GM12874 (cell line): ENCODE measurements around the gene RAD51B.

Source experiments
- TF ChIP-seq, protein P1 (sequence below): IDR thresholded peaks from 2 replicates; pipeline ENCODE4 v1.5.1; 2011; ENCODE audit warnings: low read depth, mild to moderate bottlenecking, control low read depth, low read length, moderate library complexity; ENCODE audit not compliant: insufficient read depth

RAD51B gene

DNA sequence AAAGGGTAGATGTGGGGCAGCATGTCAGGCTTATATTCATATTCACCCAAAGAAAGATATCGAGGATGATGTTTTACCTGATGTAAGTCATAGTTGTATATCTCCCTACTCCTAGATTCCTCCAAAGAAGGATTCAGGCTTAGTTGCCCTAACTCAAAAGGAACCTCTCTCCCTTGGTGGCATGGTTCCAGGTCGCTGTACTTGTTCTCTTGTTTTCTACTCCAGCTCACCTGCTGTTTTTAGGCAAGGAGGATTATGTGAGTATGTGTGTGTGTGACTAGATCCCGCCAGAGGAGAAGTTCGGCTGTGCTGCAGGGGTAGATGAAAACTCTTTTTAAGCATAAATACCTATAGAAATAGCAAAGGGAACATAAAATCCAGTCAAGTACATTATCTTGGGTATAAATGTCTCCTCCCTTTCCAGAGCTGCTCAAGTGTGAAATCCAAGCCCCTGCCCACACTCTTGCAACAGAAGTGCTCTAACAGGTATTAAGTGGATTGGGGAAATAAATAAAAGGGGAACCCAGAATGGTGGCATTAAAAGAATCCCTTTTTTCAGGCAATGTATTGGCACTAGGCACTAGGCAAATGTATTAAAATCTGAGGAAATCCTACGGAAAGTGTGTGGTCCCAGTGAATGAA is 597.6 kb downstream of the RAD51B start:
- TF ChIP-seq, protein P1, sequence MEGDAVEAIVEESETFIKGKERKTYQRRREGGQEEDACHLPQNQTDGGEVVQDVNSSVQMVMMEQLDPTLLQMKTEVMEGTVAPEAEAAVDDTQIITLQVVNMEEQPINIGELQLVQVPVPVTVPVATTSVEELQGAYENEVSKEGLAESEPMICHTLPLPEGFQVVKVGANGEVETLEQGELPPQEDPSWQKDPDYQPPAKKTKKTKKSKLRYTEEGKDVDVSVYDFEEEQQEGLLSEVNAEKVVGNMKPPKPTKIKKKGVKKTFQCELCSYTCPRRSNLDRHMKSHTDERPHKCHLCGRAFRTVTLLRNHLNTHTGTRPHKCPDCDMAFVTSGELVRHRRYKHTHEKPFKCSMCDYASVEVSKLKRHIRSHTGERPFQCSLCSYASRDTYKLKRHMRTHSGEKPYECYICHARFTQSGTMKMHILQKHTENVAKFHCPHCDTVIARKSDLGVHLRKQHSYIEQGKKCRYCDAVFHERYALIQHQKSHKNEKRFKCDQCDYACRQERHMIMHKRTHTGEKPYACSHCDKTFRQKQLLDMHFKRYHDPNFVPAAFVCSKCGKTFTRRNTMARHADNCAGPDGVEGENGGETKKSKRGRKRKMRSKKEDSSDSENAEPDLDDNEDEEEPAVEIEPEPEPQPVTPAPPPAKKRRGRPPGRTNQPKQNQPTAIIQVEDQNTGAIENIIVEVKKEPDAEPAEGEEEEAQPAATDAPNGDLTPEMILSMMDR, result no peak

DNA sequence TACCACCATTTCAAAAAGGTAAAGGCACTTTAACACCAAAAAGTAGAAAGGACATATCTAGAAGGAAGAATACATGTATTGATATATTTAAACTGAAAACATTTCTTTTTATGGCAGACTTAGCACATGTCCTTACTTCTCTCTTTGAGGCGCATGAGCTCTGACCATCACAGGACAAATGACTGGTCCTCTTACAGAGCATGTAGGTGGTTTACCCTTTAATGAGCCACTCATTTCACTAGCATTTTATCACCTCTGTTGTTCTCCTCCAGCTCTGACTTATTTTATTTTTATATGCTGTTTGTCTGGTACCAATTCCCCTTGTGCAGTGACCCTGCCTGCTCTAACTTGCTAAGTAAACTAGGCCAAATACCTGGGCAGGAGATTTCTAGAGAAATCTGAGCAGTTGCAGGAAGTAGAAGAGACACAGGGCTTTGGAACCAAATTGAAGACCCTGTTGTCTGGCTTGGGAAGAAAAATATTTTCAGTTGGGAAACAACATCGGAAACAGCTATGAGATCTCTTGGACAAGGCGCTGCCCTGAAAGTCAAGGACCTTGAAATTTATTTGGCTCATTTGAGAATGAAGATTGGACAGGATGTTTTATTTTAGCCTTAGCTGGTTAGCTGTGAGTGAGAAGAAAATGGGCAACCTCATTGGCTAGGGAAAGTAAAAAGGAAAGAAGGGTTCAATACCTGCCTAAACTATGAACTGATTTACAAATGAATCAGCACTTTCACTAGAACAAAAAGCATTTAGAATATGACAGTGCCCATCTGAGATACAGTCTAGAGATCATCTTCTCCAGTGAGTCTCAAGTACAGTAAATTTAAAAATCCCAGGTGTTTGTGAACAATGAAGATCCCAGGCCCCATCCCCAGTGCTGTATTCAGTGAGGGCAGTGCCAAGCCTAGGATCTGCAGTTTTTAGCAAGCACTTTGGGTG is 598.9 kb downstream of the RAD51B start:
- TF ChIP-seq, protein P1, result no peak

DNA sequence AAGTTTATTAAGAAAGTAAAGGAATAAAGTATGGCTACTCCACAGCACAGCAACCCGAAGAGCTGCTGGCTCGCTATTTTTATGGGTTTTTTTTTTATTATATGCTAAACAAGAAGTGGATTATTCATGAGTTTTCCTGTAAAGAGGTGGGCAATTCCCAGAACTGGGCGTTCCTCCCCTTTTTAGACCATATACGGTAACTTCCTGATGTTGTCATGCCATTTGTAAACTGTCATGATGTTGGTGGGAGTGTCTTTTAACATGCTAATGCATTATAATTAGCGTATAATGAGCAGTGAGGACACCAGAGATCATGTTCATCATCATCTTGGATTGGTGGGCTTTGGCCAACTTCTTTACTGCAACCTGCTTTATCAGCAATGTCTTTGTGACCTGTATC is 600.8 kb downstream of the RAD51B start:
- TF ChIP-seq, protein P1, result no peak

- TF ChIP-seq, protein P1, result no peak
Observed at GRCh38 chr14:68421116-68421515, 601.5 kb downstream of the RAD51B start.

DNA sequence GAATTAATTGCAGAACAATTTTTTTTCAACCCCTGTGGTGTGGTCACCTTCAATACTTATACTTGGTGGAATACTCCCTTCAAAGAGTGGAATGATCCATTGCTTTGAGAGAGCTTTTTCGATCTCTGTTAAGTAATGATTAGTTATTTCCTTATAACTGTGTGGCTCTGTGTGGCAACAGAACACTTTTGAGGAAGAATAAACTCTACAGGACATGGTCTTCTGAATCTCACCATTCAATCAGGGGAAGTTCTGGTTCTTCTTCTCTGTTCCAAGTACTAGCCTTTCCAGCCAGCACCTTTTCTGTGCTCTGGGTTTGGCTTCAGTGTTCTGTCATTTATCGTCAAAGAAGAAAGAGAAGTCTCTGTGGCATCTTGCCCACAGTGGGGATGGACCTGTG is 604.1 kb downstream of the RAD51B start:
- TF ChIP-seq, protein P1, result no peak

DNA sequence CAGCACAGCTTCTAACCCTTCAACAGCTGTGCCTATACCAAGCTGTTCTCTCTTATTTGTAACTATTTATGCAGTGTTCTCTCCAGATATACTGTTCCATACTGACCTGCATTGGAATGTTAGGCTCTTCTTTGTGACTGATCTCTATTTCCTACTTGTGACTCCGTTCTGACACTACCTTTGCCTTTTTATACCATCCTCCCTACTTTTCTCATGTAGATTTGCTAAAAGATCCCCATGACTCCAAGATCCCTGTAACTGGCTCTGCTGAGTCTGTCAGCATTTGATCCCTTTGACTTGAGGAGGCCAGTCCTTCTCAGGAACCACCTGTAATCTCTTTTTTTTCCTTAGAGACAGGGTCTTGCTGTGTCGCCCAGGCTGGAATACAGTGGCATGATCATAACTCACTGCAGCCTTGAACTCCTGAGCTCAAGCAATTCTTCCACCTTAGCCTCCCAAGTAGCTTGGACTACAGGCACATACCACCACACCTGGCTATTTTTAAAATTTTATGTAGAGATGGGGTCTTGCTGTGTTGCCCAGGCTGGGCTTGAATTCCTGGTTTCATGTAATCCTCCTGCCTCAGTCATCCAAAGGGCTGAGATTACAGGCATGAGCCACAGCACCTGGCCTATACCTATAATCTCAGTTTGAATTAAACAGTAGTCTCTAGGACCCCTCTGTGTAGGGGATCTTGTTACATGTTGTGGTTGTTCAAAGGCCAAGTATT is 605.0 kb downstream of the RAD51B start:
- TF ChIP-seq, protein P1, result no peak
